OCI-LY7 (cell line): ENCODE data around the gene CAMSAP3. TPM values are rescaled to one million over a fixed set of nuclear protein-coding genes. Genes with fewer than 3 reads are reported as not detected.

Experiments
- BruUV-seq: library from RNA; stranded (reverse); fragments of 400-500 nt; replicated peaks from 2 replicates; lab custom pipeline; 2021; lab: Mats Ljungman, UMichigan
- CTCF ChIA-PET: fragments of 300-600 bp; sonication (Branson Sonifier 250); formaldehyde crosslinking; loops from one replicate; lab custom pipeline; 2022; ENCODE audit warnings: antibody characterized with exemption; ENCODE audit not compliant: unreplicated experiment; lab: Charles Lee
- POLR2A ChIA-PET: fragments of 300-600 bp; sonication (Branson Sonifier 250); formaldehyde crosslinking; loops from one replicate; lab custom pipeline; 2022; ENCODE audit warnings: antibody characterized with exemption; lab: Charles Lee
- DNase-seq: peaks from one replicate; pipeline ENCODE4 v3.0.0-alpha.2; 2015; ENCODE audit warnings: low spot score
- H2AFZ ChIP-seq: fragments of 200-600 bp; sonication (generic), shearing (Covaris generic); 2 replicates; pipeline ENCODE4 v1.6.1; 2014; ENCODE audit warnings: mild to moderate bottlenecking, antibody characterized with exemption, low read length, moderate library complexity
- H3K27ac ChIP-seq: fragments of 200-600 bp; sonication (generic); 2 replicates; pipeline ENCODE4 v1.5.1; 2014; ENCODE audit warnings: mixed run types, low read depth, mild to moderate bottlenecking, moderate library complexity, low read length, inconsistent platforms; ENCODE audit not compliant: poor library complexity, severe bottlenecking
- H3K36me3 ChIP-seq: fragments of 200-600 bp; sonication (generic); 2 replicates; pipeline ENCODE4 v1.6.1; 2014; ENCODE audit warnings: mild to moderate bottlenecking, antibody characterized with exemption, low read length, moderate library complexity, mixed read lengths; ENCODE audit not compliant: insufficient read depth
- H3K4me1 ChIP-seq: fragments of 200-600 bp; sonication (generic); 2 replicates; pipeline ENCODE4 v1.5.1; 2014; ENCODE audit warnings: mild to moderate bottlenecking, low read length; ENCODE audit not compliant: insufficient read depth, poor library complexity, severe bottlenecking
- H3K4me2 ChIP-seq: fragments of 200-600 bp; sonication (generic); 2 replicates; pipeline ENCODE4 v1.6.1; 2014; ENCODE audit warnings: mild to moderate bottlenecking, low read length
- H3K4me3 ChIP-seq: fragments of 200-600 bp; sonication (generic); 2 replicates; pipeline ENCODE4 v1.5.1; 2014; ENCODE audit warnings: mild to moderate bottlenecking, low read depth, low read length; ENCODE audit not compliant: poor library complexity, severe bottlenecking
- H3K79me2 ChIP-seq: fragments of 200-600 bp; sonication (generic); 2 replicates; pipeline ENCODE4 v1.6.1; 2016; ENCODE audit warnings: low read depth, mild to moderate bottlenecking, low read length, moderate library complexity, mixed read lengths; ENCODE audit not compliant: insufficient read depth
- H3K9me2 ChIP-seq: fragments of 200-600 bp; sonication (generic); 2 replicates; pipeline ENCODE4 v1.6.1; 2016; ENCODE audit warnings: mild to moderate bottlenecking, low read length, mixed read lengths; ENCODE audit not compliant: insufficient read depth
- H3K9me3 ChIP-seq: fragments of 200-600 bp; sonication (generic); 2 replicates; pipeline ENCODE4 v1.6.1; 2014; ENCODE audit warnings: mild to moderate bottlenecking, mixed run types, low read length, mixed read lengths
- H4K20me1 ChIP-seq: fragments of 200-600 bp; sonication (generic); 2 replicates; pipeline ENCODE4 v1.6.1; 2014; ENCODE audit warnings: mild to moderate bottlenecking, antibody characterized with exemption, low read length, moderate library complexity, mixed read lengths; ENCODE audit not compliant: insufficient read depth
- CTCF ChIP-seq: fragments of 200-600 bp; sonication (generic); conservative IDR thresholded peaks from 2 replicates; pipeline ENCODE4 v1.5.1; 2014; ENCODE audit warnings: mild to moderate bottlenecking, antibody characterized with exemption, low read length, moderate library complexity, mixed read lengths
- EZH2phosphoT487 ChIP-seq: fragments of 200-600 bp; sonication (generic); IDR thresholded peaks from 2 replicates; pipeline ENCODE4 v1.6.1; 2018; ENCODE audit warnings: low read depth, borderline replicate concordance, mild to moderate bottlenecking, mixed run types, antibody characterized with exemption, low read length, moderate library complexity, mixed read lengths
- intact Hi-C: fragments of 100-400 bp; cut with micrococcal nuclease; formaldehyde crosslinking; loops from one replicate; pipeline ENCODE4 v1.10.0; 2022; ENCODE audit not compliant: unreplicated experiment
- total RNA-seq, 2 experiments: library from RNA; depleted of rRNA in 1 of 2; stranded (reverse); fragments of >200 nt in 1 of 2; shearing (Covaris generic) in 1 of 2; gene quantifications; 2 replicates each; pipeline ENCODE4 v1.2.3, GENCODE V29; 2014 to 2022

CAMSAP3 gene
- total RNA-seq, 2 experiments from 2014 or later, result 1.6 to 1.9 TPM

GRCh38 chr19:7636317-7636690 is 40.6 kb downstream of the CAMSAP3 start:
- Histone ChIP-seq H3K4me3 (peak overlapping the region; percentile 98), H3K27ac (no peak overlapping the region), H3K9me2 (no peaks in the 10 kb centered on the region), H3K4me1 (peaks cover 15% of the 10 kb centered on the region), H3K36me3 (peaks cover 9% of the 10 kb centered on the region; the same call in 1 of the 2 replicates), H3K9me3 (no peaks in the 10 kb centered on the region), H3K79me2 (no peaks in the 10 kb centered on the region; the same call in 1 of the 2 replicates), H3K4me2 (peak overlapping the region; percentile 51), H4K20me1 (no peaks in the 10 kb centered on the region), H2AFZ (peak overlapping the region; percentile 45; the same call in 1 of the 2 replicates)
- intact Hi-C loops, result no loop called here
- DNase-seq, result no peak
- no TSS peak for BruUV-seq
- POLR2A ChIA-PET, result no interaction called here
- CTCF ChIA-PET, result no interaction called here
- TF ChIP-seq CTCF, result no peak
- no peak for TF ChIP-seq EZH2phosphoT487

GRCh38 chr19:7636691-7637373 is 41.2 kb downstream of the CAMSAP3 start, which contains the start of gene STXBP2:
STXBP2 (plus strand) TSS chr19:7637110; CDS start chr19:7637150, 40 bp downstream.
- H3K9me3 ChIP-seq, result no peaks in the 10 kb centered on the region
- peaks cover 9% of the 10 kb centered on the region; the same call in 1 of the 2 replicates for H3K36me3 ChIP-seq
- H3K4me2 ChIP-seq, result peak within 1 kb of the TSS; percentile 91
- H4K20me1 ChIP-seq, result no peaks in the 10 kb centered on the region
- ChIA-PET POLR2A (no interaction called here), CTCF (no interaction called here)
- intact Hi-C loops, result no loop called here
- no peak for TF ChIP-seq EZH2phosphoT487
- no peak for TF ChIP-seq CTCF
- peak within 1 kb of the TSS; percentile 98 for H3K4me3 ChIP-seq
- no peaks in the 10 kb centered on the region; the same call in 1 of the 2 replicates for H3K79me2 ChIP-seq
- peaks cover 15% of the 10 kb centered on the region for H3K4me1 ChIP-seq
- no peak within 1 kb of the TSS for H3K27ac ChIP-seq
- no TSS peak for BruUV-seq
- H3K9me2 ChIP-seq, result no peaks in the 10 kb centered on the region
- DNase-seq, result peak; percentile 91
- peak within 1 kb of the TSS; percentile 45; the same call in 1 of the 2 replicates for H2AFZ ChIP-seq
